GM13977 (cell line): ENCODE results near the gene MRPS34.
A peak's percentile ranks its signal among the peaks of the same experiment; 100 is the strongest.

Experiments
- DNase-seq: peaks from one replicate; pipeline ENCODE4 v3.0.0; 2012; ENCODE audit warnings: low spot score
- CTCF ChIP-seq: IDR thresholded peaks from 2 replicates; pipeline ENCODE4 v1.5.1; 2012; ENCODE audit warnings: mild to moderate bottlenecking, control low read depth; ENCODE audit not compliant: insufficient read depth; ENCODE audit errors: extremely low read depth, missing control alignments
- in situ Hi-C: fragments of 300-500 bp; cut with MboI; formaldehyde crosslinking; loops from one replicate; pipeline ENCODE4 v1.12.0; 2022; ENCODE audit warnings: low sequenced_read_pairs, low pct_unique_long_range_greater_than_20kb, mixed read lengths, inconsistent platforms; ENCODE audit not compliant: unreplicated experiment

MRPS34 gene

DNA sequence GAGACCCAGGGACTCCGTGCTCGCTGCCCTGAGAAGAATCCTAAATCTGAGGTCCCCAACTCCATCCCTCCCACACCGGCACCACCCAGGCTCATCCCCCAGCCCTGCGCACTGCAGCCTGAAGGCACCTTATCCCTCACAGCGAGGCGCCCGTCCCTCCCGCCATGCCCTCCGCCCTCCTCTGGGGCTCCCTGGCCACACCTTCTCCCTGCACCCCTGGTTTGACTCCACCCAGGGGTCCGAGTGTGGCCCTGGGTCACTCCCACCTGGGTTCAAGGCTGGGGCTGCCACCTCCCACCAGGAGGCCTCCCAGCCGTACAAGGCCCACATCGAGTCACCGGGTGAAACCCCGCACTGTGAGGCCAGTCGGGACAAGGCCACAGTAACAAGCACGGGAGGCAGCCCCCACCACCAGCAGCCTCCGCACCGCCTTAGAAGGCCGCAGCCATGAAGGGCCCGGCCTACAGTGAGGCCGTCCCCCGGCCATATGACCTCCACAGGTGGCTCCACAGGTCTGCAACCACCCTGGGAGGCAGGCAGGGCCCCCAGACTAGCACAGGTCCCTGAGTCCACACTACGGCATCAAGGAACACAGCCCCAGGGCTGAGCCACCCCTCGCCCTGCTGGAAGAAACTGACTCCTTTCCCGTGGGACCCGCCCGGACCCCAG lies 45.4 kb upstream of the MRPS34 start:
- in situ Hi-C loops, result no loop called here
- no peak for DNase-seq
- no peak for TF ChIP-seq CTCF

DNA sequence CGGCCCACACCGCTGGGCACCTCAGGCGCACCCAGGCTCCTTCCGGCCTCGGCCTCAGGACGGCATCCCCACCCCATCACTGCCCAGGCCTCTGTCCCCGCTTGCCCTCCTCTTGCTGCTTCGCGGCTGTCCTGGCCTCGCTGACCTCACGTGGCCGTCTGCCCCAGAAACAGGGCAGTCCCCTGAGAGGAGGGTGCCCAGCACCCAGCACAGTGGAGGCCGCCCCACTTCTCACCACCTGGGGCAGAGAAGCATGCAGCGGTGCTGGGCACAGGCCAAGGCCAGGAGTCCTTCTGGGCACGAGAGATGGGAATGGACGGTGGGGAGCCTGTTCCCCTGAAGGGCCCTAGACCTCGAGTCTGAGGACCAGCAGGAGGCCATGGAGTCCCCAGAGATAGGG lies 44.8 kb upstream of the MRPS34 start:
- in situ Hi-C loops, result no loop called here
- no peak for TF ChIP-seq CTCF

DNA sequence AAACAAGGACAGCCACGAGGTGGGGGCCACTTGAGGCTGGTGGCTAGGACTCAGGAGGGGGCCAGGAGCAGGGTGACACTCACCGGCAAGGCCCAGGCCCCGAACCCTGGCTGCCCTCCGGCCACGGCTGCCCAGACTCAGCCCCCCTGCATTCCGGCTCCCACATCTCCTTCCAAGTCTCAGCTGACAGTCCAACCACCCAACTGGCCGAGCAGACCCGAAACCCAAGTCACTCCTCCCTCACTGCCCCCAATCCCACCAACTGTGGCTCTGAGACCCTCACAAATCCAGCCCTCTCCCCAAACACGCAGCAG lies 44.3 kb upstream of the MRPS34 start:
- DNase-seq, result no peak
- TF ChIP-seq CTCF, result no peak
- in situ Hi-C loops, result no loop called here

More for the DNA sequence above, 44.8 kb upstream of the MRPS34 start:
- no peak for DNase-seq

- in situ Hi-C loops, result no loop called here
These were observed 43.7 kb upstream of the MRPS34 start for GRCh38 chr16:1816396-1817275.

DNA sequence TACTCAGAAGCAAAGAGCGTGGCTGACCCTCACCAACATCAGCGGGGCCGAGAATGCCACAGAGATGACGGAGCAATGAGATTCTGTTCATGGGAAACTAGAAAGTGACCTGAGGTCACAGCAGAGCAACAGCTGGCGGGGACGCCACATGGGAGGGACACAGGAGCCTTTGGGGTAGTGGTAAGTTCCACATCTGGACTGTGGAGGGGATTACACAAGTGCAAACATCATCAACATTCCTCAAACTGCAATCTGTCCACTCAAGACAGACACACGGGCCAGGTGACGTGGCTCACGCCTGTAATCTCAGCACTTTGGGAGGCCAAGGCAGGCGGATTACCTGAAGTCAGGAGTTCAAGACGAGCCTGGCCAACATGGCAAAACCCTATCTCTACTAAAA lies 42.5 kb upstream of the MRPS34 start:
- DNase-seq, result no peak
- no peak for TF ChIP-seq CTCF
- in situ Hi-C loops, result no loop called here

More at GRCh38 chr16:1816396-1817275, 43.7 kb upstream of the MRPS34 start:
- TF ChIP-seq CTCF, result no peak
- no peak for DNase-seq

DNA sequence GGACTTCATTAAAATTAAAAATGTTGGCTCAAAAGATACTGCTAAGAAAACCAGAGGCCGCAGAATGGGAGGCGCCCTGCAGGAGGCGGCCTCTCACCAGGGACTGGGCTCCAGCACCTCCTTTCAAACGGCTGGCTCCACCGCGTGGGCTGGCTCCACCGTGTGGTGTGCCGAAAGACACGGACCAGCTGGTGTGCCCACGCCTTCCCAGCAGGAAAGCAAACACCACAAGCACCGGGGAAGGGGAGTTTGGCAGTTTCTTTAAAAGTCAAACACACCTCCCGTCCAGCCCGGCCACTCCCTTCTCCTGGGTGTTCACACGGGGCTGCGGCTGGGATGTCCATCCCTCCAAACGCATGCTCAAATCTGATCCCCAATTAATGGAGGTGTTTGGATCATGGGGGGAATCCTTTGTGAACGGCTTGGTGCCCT lies 39.8 kb upstream of the MRPS34 start:
- no peak for DNase-seq
- in situ Hi-C loops, result no loop called here
- peak; percentile 54 for TF ChIP-seq CTCF
